NCI-H1694 (cell line): Measurements from ENCODE around the gene PLAU.
"Not testable (repeated sequence)": the region's sequence is repeated elsewhere in the genome, so short reads cannot be mapped to it uniquely, and the experiment has no call there.

Experiments used
- DNase-seq: peaks from one replicate; lab custom pipeline; 2025; lab: John Stamatoyannopoulos, UW

PLAU gene

GRCh38 chr10:73950155-73950948, 39.4 kb downstream of the PLAU start:
- no peak for DNase-seq

- no peak for DNase-seq
Observed at GRCh38 chr10:73953665-73954064, 42.7 kb downstream of the PLAU start.

GRCh38 chr10:73954737-73955136, 43.8 kb downstream of the PLAU start:
- no peak for DNase-seq

- no peak for DNase-seq
Observed at GRCh38 chr10:73955719-73956118, 44.8 kb downstream of the PLAU start.

GRCh38 chr10:73956476-73957359, 45.8 kb downstream of the PLAU start:
- DNase-seq: no peak

GRCh38 chr10:73959484-73960243, 48.7 kb downstream of the PLAU start:
- DNase-seq: no peak

- no peak for DNase-seq
Observed at GRCh38 chr10:73962386-73962785, 51.5 kb downstream of the PLAU start.

- not testable (repeated sequence) for DNase-seq
Observed at GRCh38 chr10:73963533-73963932, 52.6 kb downstream of the PLAU start.

GRCh38 chr10:73964743-73965142, 53.8 kb downstream of the PLAU start:
- peak; percentile 1 for DNase-seq

GRCh38 chr10:73965267-73965889, 54.4 kb downstream of the PLAU start:
- DNase-seq: not testable (repeated sequence)

GRCh38 chr10:73965890-73966768, 55.2 kb downstream of the PLAU start:
- DNase-seq: peak; percentile 78

GRCh38 chr10:73967022-73967429, 56.1 kb downstream of the PLAU start:
- no peak for DNase-seq
